ENCODE results near the gene GPRC5B.

The GPRC5B gene

GRCh38 chr16:19835968-19836421, 48.7 kb downstream of the GPRC5B start:
- no peak for DNase-seq (ENCODE audit: extremely low read depth, low read depth)
- TF ChIP-seq, protein P1, sequence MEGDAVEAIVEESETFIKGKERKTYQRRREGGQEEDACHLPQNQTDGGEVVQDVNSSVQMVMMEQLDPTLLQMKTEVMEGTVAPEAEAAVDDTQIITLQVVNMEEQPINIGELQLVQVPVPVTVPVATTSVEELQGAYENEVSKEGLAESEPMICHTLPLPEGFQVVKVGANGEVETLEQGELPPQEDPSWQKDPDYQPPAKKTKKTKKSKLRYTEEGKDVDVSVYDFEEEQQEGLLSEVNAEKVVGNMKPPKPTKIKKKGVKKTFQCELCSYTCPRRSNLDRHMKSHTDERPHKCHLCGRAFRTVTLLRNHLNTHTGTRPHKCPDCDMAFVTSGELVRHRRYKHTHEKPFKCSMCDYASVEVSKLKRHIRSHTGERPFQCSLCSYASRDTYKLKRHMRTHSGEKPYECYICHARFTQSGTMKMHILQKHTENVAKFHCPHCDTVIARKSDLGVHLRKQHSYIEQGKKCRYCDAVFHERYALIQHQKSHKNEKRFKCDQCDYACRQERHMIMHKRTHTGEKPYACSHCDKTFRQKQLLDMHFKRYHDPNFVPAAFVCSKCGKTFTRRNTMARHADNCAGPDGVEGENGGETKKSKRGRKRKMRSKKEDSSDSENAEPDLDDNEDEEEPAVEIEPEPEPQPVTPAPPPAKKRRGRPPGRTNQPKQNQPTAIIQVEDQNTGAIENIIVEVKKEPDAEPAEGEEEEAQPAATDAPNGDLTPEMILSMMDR (IDR thresholded peaks at IDR 0.05; ENCODE audit: low read depth, low read length, missing control alignments), result no peak
- no peak overlapping the region for H3K4me3 ChIP-seq (replicated peaks; ENCODE audit: low read depth, low read length)

- H3K4me3 ChIP-seq (replicated peaks; ENCODE audit: low read depth, low read length), result no peak overlapping the region
- no peak for DNase-seq (ENCODE audit: extremely low read depth, low read depth)
- TF ChIP-seq, protein P1 (IDR thresholded peaks at IDR 0.05; ENCODE audit: low read depth, low read length, missing control alignments), result no peak
These were observed 49.5 kb downstream of the GPRC5B start for GRCh38 chr16:19835196-19835595.

GRCh38 chr16:19833581-19833980, 51.1 kb downstream of the GPRC5B start:
- TF ChIP-seq, protein P1 (IDR thresholded peaks at IDR 0.05; ENCODE audit: low read depth, low read length, missing control alignments), result no peak
- DNase-seq (ENCODE audit: extremely low read depth, low read depth), result no peak
- no peak overlapping the region for H3K4me3 ChIP-seq (replicated peaks; ENCODE audit: low read depth, low read length)

DNA sequence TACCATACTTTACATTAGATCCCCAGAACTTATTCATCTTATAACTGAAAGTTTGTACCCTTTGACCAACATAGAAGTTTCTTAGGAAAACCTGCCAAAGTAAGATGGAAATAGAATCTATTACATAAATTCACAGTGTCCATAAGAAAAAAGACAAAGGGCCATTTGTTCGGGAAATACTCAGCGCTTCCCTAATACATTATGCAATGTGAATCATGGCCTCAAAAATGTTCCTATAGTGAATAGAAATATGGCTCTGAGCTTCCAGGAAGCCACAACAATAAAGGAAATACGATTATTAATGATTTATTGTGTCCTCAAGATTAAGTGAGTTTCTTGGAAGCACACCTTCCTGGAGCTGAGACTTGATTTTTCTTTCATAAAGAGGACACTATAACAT, 51.5 kb downstream of the GPRC5B start:
- DNase-seq (ENCODE audit: extremely low read depth, low read depth), result no peak

GRCh38 chr16:19831678-19832077, 53.0 kb downstream of the GPRC5B start:
- no peak for DNase-seq (ENCODE audit: extremely low read depth, low read depth)
- H3K4me3 ChIP-seq (replicated peaks; ENCODE audit: low read depth, low read length), result no peak overlapping the region
- TF ChIP-seq, protein P1 (IDR thresholded peaks at IDR 0.05; ENCODE audit: low read depth, low read length, missing control alignments), result no peak

More for the DNA sequence above, 51.5 kb downstream of the GPRC5B start:
- TF ChIP-seq, protein P1 (IDR thresholded peaks at IDR 0.05; ENCODE audit: low read depth, low read length, missing control alignments), result no peak
- H3K4me3 ChIP-seq (replicated peaks; ENCODE audit: low read depth, low read length), result no peak overlapping the region

DNA sequence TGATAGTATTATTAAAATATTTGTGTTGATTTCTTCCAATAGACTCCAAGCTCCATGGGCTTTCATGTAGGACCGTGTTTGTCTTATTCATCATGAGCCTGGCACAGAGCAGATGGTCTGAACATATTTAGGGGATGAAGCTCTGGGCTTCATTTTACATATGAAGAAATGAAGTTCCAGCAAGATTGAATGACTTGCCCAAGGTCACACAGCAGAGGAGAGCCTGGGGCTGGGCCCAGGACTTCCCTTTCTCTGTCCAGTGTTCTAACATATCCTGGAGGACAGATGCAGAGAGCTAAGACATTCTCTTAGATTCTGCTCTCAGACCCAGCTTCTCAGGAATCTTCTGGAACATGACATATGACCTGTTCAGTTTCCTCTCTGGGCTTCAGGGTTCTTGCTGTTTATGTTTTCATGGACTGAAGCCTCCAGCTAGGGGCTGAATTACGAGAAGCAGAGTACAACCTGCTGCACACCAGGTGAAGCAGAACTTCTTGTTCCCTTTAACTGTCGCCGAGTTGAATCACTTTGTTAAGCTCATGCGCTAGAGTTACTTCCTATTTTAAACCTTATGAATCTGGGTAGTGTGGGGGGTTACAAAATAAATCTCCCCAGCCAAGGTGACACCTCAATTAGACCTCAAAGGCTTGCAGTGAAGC, 53.6 kb downstream of the GPRC5B start:
- no peak for DNase-seq (ENCODE audit: extremely low read depth, low read depth)
- H3K4me3 ChIP-seq (replicated peaks; ENCODE audit: low read depth, low read length), result no peak overlapping the region
- TF ChIP-seq, protein P1 (IDR thresholded peaks at IDR 0.05; ENCODE audit: low read depth, low read length, missing control alignments), result no peak
